ENCODE data around the gene C7orf57.
"Not testable (repeated sequence)": the region's sequence is repeated elsewhere in the genome, so short reads cannot be mapped to it uniquely, and the experiment has no call there.

Gene C7orf57

DNA sequence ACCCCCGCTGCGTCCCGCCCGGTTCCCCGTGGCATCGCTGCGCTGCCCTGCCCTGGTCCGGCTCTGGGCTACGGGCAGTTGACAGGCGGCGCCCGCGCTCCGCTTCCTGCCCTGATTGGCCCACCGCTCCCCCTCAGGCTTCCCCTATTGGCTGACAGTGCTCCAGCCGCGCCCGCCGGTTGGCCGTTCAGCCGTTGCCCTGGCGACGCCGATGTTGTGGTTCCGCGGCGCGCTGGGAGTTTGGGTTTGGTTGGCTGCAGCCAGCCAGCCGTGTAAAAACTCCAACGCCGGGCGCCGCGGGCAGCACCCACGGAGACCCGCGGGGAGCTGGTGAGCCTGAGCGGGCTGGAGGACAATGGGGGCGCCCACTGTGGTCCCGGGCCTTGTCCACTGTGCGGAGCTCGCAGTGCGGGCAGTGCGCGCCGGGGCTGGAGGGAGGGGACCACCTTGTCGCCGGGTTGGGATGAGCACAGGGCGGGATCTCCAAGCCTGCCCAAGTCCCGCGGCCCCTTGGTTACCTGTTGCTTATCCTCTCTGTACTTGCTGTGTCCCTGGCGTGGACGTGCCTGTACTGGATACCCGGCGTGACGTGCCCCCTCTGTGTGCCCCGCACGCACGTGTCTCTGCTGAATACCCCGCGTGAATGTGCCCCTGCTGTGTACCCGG lies at the start of gene C7orf57:
C7orf57 (plus strand) TSS at position 243 of the 666 bp plus-strand sequence. CDS start 766 bp downstream, outside the sequence.
- no peak for TF ChIP-seq ZNF274 (IDR thresholded peaks at IDR 0.05; ENCODE audit: low read depth, low read length)
- H3K4me3 ChIP-seq (ENCODE audit: low read length), result peak within 1 kb of the TSS; percentile 56; the same call in 1 of the 2 replicates

- no peak for TF ChIP-seq ZNF274 (IDR thresholded peaks at IDR 0.05; ENCODE audit: low read depth, low read length)
- no peak overlapping the region for H3K4me3 ChIP-seq (ENCODE audit: low read length)
Observed at GRCh38 chr7:47988496-47989386, 46.6 kb upstream of the C7orf57 start.

DNA sequence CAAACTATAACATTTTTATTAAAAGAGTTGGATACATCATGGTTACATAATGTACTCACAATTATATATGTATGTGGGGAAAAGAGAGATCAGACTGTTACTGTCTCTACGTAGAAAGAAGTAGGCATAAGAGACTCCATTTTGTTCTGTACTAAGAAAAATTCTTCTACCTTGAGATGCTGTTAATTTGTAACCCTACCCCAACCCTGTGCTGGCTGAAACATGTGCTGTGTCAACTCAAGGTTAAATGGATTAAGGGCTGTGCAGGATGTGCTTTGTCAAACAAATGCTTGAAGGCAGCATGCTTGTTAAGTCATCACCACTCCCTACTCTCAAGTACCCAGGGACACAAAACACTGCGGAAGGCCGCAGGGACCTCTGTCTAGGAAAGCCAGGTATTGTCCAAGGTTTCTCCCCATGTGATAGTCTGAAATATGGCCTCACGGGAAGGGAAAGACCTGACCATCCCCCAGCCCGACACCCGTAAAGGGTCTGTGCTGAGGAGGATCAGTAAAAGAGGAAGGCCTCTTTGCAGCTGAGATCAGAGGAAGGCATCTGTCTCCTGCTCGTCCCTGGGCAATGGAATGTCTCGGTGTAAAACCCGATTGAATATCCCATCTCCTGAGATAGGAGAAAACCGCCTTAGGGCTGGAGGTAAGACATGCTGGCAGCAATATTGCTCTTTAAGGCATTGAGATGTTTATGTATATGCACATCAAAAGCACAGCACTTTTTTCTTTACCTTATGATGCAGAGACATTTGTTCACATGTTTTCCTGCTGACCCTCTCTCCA lies 45.5 kb upstream of the C7orf57 start:
- not testable (repeated sequence) for H3K4me3 ChIP-seq (ENCODE audit: low read length)

GRCh38 chr7:47990592-47990991 lies 44.8 kb upstream of the C7orf57 start:
- no peak overlapping the region for H3K4me3 ChIP-seq (ENCODE audit: low read length)
- no peak for TF ChIP-seq ZNF274 (IDR thresholded peaks at IDR 0.05; ENCODE audit: low read depth, low read length)

DNA sequence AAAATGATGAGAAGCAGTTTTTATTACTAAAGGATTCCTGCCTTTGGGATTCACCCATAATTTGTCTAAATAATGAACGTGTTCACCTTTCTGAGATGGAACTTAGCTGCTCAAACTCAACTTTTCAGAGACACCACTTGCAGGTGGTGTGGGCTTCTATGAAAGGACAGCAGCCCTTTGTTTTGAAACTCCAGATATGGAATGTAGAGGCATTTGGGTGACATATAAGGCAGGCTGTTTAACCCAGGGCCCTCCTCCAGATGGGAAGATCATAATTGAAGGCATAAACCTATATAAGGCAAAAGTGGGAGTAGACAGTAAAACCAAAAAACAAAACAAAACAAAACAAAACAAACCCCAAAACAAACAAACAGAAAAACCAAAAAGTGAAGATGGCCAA lies 44.1 kb upstream of the C7orf57 start:
- peak overlapping the region; percentile 49; the same call in 1 of the 2 replicates for H3K4me3 ChIP-seq (ENCODE audit: low read length)
- no peak for TF ChIP-seq ZNF274 (IDR thresholded peaks at IDR 0.05; ENCODE audit: low read depth, low read length)

DNA sequence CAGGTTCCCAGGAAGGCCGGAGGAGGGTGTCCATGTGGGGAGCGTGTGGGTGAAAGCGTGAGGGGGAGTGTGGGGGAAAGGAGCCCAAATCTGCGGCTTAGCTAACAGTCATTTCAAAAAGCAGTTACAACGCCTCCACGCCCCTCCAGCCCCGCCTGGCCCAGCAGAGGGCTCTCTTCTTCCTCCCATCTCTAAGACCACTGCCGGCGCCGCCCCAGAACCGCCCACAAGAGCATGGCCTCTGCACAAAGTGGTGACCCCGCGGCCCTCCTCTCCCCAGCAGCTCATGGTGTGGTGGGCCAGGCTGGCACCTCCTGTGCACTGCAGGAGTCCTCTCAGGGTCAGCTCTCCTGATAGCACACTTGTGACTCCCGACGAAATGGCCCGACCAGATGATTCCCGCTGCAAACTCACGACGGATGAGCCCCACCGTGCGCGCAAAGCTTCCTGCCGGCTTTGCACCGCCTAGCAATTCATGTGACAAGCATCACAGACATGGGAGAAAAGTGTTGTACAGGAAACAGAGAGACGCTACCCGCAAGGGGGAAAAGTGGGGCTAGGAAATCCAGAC lies 43.5 kb upstream of the C7orf57 start:
- peak overlapping the region; percentile 49; the same call in 1 of the 2 replicates for H3K4me3 ChIP-seq (ENCODE audit: low read length)
- TF ChIP-seq ZNF274 (IDR thresholded peaks at IDR 0.05; ENCODE audit: low read depth, low read length), result no peak

GRCh38 chr7:47992446-47992845 lies 42.9 kb upstream of the C7orf57 start:
- no peak for TF ChIP-seq ZNF274 (IDR thresholded peaks at IDR 0.05; ENCODE audit: low read depth, low read length)
- H3K4me3 ChIP-seq (ENCODE audit: low read length), result no peak overlapping the region

DNA sequence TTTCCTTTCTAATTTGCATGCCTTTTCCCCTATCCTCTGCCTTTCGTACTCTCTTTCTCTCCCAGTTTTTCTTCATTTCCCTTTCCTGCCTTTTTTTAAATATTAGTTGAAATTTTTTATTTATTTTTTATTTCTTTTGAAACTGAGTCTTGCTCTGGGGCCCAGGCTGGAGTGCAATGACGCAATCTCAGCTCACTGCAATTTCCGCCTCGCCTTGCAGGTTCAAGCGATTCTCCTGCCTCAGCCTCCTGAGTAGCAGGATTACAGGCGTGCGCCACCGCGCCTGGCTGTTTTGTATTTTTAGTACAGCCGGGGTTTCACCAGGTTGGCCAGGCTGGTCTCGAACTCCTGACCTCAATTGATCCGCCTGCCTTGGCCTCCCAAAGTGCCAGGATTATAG lies 35.9 kb upstream of the C7orf57 start:
- no peak overlapping the region for H3K4me3 ChIP-seq (ENCODE audit: low read length)
- no peak for TF ChIP-seq ZNF274 (IDR thresholded peaks at IDR 0.05; ENCODE audit: low read depth, low read length)

DNA sequence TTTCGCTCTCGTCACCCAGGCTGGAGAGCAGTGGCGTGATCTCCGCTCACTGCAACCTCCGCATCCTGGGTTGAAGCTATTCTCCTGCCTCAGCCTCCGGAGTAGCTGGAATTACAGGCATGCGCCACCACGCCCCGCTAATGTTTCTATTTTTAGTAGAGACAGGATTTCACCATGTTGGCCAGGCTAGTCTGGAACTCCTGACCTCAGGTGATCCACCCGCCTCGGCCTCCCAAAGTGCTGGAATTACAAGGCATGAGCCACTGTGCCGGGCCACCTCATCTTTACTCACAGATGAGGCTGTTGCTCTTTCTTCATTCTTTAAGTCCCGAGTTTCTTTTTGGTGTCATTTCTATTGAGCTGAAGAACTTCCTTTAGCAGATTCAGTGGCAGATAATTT lies 35.2 kb upstream of the C7orf57 start:
- not testable (repeated sequence) for H3K4me3 ChIP-seq (ENCODE audit: low read length)

- no peak overlapping the region for H3K4me3 ChIP-seq (ENCODE audit: low read length)
- TF ChIP-seq ZNF274 (IDR thresholded peaks at IDR 0.05; ENCODE audit: low read depth, low read length), result no peak
Observed at GRCh38 chr7:48004032-48004431, 31.3 kb upstream of the C7orf57 start.

- no peak overlapping the region for H3K4me3 ChIP-seq (ENCODE audit: low read length)
- no peak for TF ChIP-seq ZNF274 (IDR thresholded peaks at IDR 0.05; ENCODE audit: low read depth, low read length)
Observed at GRCh38 chr7:48004638-48005037, 30.7 kb upstream of the C7orf57 start.

- no peak for TF ChIP-seq ZNF274 (IDR thresholded peaks at IDR 0.05; ENCODE audit: low read depth, low read length)
- no peak overlapping the region for H3K4me3 ChIP-seq (ENCODE audit: low read length)
Observed at GRCh38 chr7:48006866-48007265, 28.5 kb upstream of the C7orf57 start.

- no peak for TF ChIP-seq ZNF274 (IDR thresholded peaks at IDR 0.05; ENCODE audit: low read depth, low read length)
- no peak overlapping the region for H3K4me3 ChIP-seq (ENCODE audit: low read length)
Observed at GRCh38 chr7:48009257-48009656, 26.1 kb upstream of the C7orf57 start.

DNA sequence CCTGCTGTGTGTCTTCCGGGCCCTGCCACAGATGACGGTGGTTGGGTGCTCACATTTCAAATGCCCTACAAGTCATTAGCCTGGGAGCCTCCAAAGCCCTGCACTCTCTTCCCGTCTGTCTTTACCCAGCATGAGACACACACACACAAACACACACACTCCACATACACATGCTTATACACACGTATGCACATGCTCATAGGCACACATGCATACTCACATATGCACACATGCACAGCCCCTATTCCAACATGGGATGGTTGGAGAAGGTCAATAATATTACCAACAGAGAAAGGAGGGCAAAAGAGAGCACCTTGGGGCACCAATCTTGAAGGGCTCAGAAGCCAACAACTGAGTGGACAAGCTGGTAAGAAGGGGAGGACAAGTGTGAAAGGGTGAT lies 25.4 kb upstream of the C7orf57 start:
- no peak overlapping the region for H3K4me3 ChIP-seq (ENCODE audit: low read length)
- TF ChIP-seq ZNF274 (IDR thresholded peaks at IDR 0.05; ENCODE audit: low read depth, low read length), result no peak

Data from GM08714 (cell line).